ENCODE data around the gene PASD1. TPM values are rescaled to one million over a fixed set of nuclear protein-coding genes. Genes with fewer than 3 reads are reported as not detected.
"Not testable (repeated sequence)": the region's sequence is repeated elsewhere in the genome, so short reads cannot be mapped to it uniquely, and the experiment has no call there.

The PASD1 gene, protein sequence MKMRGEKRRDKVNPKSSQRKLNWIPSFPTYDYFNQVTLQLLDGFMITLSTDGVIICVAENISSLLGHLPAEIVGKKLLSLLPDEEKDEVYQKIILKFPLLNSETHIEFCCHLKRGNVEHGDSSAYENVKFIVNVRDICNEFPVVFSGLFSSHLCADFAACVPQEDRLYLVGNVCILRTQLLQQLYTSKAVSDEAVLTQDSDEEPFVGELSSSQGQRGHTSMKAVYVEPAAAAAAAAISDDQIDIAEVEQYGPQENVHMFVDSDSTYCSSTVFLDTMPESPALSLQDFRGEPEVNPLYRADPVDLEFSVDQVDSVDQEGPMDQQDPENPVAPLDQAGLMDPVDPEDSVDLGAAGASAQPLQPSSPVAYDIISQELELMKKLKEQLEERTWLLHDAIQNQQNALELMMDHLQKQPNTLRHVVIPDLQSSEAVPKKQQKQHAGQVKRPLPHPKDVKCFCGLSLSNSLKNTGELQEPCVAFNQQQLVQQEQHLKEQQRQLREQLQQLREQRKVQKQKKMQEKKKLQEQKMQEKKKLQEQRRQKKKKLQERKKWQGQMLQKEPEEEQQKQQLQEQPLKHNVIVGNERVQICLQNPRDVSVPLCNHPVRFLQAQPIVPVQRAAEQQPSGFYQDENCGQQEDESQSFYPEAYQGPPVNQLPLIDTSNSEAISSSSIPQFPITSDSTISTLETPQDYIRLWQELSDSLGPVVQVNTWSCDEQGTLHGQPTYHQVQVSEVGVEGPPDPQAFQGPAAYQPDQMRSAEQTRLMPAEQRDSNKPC
- not detected for total RNA-seq

DNA sequence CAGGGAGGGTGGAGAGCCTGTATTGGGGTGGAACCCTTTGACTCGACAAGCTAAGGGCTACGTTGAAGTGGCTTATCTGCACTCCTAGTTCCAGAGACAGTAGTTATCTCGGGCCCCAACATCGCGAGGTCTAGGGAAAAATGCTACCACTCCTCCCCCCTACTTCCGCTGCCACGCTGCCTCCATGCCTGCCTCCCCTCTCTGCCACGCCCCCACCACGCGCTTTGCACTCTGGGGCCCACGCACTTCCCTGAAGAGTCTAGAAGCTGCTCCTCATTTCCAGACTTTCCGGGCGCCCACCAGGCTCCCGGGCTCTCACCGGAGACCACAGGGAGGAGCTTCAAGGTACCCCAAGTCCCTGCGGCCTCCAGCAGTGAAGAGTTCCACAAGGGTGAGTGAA is at the start of gene PASD1:
TSS of gene PASD1 (plus strand) at position 227 of the 400 bp plus-strand sequence. CDS start 37,879 bp downstream, outside the sequence.
- no peak for DNase-seq

DNA sequence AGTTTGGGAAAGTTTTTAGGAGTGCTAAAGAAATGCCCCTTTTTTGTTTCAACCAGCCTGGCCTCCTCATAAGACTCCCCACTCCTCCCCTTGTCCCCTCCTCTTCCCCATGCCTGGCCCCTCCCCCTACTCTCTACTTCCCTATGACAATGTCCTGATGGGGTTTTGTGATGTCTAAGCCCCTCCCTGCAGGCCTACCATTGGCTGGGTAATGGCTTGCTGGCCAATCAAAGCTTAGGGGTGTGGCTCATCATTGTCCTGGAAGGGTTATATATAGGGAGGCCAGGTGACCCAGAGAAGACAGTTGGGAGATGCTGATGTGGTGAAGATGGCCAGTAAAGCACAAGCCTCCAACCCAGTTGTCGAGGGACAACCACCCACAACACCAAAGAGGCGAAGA is 48.2 kb upstream of the PASD1 start:
- no peak for DNase-seq

DNA sequence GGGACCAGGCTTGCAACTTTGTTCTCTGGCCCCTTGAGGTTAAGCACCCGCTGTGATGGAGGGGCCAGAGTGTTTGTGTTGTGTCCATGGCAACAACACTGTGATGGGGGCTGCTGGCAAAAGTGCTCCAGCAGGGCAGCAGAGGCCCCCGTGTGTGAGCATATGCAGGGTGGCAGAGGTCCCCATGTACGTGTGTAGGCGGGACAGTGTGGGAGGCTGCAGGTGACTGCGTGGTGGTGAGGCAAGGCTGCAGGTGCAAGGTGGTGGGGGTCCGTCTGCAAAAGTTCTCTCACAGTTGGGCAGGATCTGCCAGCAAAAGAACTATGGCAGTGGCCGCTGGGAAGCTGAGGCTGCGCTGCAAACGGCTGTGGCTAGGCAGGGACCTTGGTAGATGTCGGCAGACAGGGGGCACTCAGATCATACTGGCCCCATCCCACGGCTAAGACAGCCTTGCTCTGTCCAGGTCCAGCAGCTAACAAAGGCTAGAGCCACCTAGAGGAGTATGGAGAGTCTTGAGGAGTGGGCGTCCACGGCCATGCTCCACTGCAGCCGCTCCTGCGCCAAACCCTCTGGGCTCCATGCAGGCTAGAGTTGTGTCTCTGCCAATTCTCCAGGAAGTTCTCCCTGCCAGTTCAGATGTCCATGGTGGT is 46.8 kb upstream of the PASD1 start:
- no peak for DNase-seq

DNA sequence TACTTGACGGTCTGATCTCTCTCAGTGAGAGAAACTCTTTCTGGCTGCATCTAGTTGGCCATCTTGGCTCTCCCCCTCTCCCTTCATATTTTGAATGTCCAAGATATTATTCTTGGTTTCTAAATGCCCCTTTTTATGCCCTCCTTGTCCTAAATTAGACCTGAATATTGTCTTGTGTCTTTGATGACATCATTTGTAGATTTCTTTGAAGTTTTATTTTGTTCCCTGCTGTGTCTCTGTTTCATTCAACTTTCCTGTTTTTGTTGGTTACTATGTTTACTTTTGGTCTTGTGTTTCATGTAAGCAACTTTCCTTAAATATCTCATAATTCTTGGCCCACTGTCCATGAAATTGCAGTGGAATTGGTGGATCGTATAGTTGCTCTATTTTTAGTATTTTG is 46.1 kb upstream of the PASD1 start:
- DNase-seq, result no peak

DNA sequence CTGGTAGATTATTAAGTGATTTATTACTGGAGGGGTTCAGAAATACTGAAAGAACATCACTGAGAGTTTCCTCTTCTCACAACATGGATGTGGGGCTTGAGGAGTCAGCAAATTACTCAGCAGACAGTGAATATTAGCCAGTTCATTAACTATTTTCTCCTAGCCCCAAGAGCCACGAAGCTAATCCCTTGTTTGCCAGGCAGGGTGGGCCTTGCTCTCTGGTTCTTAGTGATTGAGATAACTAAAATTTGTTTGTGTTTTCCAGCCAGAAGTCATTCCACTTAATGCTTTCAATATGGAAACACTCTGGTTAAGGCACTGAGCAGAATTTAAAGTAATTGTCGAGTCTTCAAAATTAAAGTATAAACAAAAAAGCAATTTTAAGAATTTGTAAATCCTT is 40.1 kb upstream of the PASD1 start:
- DNase-seq, result no peak

DNA sequence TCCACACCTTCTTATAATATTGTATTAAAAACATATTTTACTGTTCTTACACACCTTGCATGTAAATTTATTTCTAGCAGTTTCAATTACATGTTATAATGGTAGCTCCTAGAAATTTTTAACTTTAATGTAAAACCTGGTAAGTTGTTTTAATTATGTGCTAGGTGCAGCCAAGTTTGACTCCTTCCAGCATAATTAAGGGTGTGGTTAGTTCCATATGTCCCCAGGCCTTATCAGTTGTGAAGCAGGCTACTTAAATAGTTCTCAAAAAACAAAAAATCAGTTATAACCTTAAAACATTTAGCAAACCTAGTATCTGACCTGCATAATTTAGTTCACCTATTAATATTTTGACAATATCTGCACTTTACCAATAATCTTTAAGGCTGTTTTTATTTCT is 26.9 kb upstream of the PASD1 start:
- DNase-seq, result no peak

DNA sequence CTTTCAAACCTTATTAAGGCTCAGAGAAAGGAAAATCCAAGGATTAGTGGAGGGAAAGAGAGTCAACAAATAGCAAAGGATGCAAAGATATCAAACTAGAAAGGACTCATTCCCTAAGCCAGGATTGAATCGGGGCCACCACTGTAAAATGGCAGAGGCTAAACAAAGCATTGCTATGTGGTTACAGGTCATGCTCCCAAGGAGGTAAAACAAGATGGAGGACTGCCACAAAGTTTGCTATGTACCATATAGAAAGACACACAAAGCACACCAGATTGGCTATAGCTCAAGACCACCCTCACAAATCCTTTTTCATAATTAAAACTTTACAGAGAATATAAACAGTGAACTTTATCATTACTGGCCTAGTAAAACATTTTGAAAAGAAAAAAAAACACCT is 25.9 kb upstream of the PASD1 start:
- no peak for DNase-seq

DNA sequence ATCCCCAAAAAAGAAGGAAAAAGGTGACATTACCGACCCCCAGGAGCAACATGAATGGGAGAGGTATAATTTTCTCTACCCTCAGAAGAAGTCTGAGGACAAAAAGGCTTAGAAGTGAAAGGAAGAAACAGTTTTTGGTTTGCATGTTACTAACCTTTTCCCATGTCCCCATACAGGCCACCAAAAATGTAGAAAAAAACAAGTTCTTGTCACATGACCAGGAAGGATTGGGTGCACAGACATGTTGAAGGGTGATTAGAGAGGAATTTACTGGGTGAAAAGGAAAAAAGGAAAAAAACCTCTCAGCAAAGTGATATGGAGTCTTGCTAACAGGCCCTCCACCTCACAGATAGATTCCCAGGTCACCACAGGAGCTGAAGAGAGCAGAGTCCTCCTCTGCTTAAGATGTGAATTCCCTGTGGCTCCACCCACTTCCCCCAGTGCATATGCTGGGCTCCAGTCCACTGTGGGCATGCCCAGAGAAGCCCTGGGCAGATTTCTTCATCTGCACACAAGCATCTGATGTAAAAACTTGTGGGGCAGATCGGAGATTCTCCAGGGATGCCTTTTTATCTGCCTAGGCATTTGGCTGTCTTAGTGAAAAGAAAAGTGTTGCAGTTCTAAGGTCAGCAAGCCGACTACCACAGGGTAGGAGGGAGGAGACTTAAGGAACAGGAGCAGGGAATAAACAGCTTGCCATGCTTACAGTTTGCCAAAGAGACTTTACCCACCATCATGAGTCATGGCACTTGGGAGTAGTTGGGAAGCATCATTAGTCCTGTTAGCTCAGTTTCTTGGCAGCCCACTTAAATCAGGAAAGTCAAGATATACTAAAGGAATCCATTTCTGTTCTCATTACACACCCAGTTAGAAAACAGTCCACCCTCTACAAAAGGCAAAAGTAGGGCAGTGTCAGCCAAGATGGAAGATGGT is 25.0 kb upstream of the PASD1 start:
- no peak for DNase-seq

DNA sequence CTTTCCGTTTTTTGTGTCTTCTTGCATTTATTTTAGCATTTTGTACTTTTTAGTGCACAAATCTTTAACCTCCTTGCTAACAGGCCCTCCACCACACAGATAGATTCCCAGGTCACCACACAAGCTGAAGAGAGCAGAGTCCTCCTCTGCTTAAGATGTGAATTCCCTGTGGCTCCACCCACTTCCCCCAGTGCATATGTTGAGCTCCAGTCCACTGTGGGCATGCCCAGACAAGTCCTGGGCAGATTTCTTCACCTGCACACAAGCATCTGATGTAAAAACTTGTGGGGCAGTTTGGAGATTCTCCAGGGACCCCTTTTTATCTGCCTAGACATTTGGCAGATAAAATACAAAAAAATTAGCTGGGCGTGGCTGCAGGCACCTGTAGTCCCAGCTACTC is 19.8 kb upstream of the PASD1 start:
- no peak for DNase-seq

DNA sequence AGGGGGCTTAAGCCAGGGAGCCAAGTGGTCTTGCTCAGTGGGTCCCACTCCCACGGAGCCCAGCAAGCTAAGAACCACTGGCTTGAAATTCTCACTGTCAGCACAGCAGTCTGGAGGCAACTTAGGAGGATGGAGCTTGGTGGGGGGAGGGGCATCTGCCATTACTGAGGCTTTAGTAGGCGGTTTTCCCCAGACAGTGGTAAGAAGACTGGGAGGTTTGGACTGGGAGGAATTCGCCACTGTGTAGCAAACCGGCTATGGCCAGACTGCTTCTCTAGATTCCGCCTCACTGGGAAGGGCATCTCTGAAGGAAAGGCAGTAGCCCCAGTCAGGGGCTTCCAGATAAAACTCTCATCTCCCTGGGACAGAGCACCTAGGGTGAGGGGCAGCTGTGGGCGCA is 17.2 kb upstream of the PASD1 start:
- not testable (repeated sequence) for DNase-seq

DNA sequence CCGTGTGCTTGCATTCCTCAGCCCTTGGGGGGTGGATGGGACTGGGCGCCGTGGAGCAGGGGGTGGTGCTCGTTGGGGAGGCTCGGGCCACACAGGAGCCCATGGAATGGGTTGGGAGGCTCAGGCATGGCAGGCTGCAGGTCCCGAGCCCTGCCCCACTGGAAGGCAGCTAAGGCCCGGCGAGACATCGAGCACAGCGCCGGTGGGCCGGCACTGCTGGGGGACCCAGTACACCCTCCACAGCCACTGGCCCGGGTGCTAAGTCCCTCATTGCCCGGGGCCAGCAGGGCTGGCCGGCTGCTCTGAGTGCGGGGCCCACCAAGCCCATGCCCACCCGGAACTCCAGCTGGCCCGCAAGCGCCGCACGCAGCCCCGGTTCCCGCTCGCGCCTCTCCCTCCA is 12.3 kb upstream of the PASD1 start:
- not testable (repeated sequence) for DNase-seq

DNA sequence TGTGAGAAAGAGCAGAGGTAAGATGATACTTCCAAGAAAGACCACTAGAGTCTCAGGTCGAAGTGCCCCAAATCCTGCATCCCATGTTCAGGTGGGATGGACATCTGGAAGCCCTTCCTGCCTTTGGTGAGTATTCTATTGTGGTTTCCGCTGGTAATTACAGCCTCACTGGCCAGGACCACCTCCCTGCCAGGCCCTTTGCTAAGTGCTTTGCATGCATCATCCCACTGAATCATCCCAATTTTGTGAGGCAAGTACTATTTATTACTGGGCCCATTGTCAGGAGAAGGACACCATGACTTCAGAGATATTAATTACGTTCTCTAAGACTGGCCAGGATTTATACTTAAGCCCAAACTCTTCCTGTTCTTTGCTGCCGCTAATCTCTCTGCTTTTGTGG is 10.7 kb upstream of the PASD1 start:
- DNase-seq, result no peak

DNA sequence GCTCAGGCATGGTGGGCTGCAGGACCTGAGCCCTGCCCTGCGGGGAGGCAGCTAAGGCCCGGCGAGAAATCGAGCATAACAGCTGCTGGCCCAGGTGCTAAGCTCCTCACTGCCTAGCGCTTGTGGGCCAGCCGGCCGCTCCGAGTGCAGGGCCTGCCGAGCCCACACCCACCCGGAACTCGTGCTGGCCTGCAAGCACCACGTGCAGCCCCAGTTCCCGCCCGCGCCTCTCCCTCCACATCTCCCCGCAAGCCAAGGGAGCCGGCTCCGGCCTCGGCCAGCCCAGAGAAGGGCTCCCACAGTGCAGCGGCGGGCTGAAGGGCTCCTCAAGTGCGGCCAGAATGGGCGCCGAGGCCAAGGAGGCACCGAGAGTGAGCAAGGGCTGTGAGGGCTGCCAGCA is 8.2 kb upstream of the PASD1 start:
- not testable (repeated sequence) for DNase-seq

DNA sequence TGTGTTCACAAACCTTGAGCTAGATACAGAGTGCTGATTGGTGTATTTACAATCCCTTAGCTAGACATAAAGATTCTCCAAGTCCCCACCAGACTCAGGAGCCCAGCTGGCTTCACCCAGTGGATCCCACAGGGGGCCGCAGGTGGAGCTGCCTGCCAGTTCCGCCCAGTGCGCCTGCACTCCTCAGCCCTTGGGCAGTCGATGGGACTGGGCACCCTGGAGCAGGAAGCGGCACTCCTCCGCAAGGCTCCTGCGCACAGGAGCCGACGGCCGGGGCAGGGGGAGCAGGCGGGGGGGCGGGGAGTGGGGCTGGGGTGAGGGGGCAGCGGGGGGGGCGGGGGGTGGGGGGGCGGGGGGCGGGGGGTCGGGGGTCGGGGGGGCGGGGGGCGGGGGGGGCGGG is 990 bp upstream of the PASD1 start:
- not testable (repeated sequence) for DNase-seq

DNA sequence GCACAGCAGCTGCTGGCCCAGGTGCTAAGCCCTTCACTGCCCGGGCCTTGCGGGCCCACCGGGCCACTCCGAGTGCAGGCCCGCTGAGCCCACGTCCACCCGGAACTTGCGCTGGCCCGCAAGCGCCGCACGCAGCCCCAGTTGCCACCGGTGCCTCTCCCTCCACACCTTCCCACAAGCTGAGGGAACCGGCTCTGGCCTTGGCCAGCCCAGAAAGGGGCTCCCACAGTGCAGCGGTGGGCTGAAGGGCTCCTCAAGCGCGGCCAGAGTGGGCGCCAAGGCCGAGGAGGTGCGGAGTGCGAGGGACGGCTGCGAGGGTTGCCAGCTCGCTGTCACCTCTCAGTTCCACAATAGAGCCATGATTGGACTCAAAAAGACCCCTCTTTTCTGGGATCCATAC is 472 bp upstream of the PASD1 start:
- DNase-seq, result not testable (repeated sequence)

DNA sequence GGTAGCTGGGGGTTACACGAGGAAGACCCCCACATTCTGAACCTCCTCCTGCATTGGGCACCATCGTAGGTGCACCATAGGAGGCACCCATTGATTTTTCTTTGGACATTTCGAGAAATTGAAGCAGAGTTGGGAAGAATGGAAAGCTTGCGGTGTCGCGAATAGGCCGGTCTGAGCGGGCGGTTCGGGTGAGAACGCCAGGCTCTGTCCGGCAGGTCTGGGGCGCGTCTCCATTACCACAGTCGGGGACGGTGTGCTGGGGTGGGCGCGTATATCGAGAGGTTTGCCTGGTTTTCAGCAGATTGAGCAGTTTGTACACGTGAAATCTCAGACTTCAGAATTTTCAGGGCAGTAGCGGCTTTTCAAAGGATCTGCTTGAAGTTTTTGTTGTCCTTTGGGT is 560 bp downstream of the PASD1 start:
- DNase-seq, result no peak

DNA sequence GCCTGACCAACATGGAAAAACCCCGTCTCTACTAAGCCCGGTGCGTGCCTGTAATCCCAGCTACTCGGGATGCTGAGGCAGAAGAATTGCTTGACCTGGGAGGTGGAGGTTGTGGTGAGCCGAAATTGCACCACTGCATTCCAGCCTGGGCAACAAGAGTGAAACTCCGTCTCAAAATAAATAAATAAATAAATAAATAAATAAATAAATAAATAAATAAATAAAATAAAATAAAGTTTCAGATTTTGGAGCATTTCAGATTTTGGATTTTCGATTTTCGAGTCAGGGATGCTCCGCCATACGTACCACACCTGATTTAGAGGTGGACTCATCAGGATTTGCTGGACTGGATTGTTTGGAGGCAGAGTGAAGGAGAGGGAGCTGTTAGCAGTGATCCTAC is 3.4 kb downstream of the PASD1 start:
- not testable (repeated sequence) for DNase-seq

DNA sequence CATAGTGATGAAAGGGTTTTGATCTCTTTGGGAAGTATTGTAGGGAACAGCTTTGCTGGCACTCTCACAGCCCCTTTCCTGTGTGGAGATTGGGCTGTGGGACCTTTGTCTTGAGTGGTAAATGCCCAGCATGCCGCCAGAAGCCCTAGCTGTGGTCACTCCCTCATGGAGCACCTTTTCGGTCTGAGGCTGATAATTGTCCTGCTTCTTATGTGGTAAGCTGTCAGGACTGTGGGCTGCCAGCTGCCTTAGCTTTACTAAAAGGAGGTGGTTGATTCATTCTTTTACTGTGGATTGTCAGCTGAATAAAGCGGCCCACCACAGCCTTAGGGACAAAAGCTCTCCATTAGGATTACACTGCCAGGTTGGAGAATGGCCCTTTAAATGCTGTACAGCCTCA is 7.1 kb downstream of the PASD1 start:
- DNase-seq, result no peak

DNA sequence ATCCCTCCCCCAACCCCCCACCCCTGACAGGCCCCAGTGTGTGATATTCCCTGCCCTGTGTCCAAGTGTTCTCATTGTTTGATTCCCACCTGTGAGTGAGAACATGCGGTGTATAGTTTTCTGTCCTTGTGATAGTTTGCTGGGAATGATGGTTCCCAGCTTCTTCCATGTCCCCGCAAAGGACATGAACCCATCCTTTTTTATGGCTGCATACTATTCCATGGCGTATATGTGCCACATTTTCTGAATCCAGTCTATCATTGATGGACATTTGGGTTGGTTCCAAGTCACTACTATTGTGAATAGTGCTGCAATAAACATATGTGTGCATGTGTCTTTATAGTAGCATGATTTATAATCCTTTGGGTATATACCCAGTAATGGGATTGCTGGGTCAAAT is 29.9 kb downstream of the PASD1 start:
- DNase-seq, result not testable (repeated sequence)

DNA sequence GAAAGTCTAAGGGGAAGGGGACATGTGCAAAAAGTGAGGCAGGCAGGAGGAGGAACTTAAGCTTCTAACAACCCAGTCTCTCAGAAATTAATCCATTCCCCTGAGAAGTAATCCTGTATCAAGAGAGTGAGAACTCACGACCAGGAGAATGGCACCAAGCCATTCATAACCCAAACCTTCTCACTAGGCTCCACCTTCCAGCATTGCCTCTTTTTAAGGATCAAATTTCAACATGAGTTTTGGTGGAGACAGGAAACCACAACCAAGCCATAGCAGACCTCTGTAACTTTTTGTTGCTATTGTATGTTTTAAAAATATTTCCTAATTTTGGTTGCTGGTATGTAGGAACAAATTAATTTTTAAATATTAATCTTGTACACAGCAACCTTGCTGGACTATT is 32.8 kb downstream of the PASD1 start:
- DNase-seq, result no peak

DNA sequence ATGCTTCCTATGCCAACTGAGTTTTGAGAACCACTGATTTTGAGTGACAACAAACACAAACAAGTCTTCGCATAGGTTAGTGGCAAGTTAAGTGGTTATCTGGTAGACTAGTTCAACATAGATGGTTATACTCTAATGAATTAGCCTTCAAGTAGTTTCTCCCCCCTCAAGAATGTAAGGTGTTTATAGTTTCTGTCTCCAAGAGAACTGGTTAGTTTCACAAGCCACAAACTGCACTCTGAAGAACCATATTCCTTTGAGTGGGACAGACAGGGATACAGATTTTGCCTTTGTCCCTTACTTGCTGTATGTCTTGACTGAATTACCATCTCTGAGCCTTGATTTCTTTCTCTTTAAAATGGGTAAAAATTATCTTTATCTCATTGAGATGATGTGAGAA is 41.5 kb downstream of the PASD1 start:
- no peak for DNase-seq

DNA sequence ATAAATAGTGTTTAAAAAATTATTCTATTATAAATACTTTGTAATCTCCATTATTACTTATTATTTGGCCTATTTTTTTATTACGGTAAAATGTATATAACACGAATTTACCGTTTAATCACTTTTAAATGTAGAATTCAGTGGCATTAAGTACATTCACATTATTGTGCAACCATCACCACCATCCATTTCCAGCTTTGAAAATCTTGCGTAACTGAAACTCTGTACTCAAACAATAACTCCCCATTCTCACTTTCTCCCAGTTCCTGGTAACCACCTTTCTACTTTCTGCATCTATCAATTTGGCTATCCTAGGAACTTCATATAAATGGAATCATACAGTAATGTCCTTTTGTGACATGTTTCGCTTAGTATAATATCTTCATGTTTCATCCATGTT is 45.7 kb downstream of the PASD1 start:
- DNase-seq, result no peak

DNA sequence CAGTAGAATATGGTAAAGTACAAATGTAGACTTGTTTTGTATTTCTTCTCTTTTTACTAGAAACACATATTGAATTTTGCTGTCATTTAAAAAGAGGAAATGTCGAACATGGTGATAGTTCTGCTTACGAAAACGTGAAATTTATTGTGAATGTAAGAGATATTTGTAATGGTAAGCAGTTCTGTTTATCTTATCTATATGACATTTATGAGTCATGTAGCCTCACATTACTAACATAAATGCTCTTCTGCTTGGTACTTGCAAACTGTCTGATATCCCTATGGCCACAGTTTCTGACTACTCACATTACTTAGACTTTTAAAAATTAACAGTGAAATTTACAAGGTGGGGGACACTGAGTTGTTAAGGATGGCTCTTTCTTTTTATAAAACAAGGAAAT is 57.9 kb downstream of the PASD1 start:
- no peak for DNase-seq

All from effector CD4-positive, alpha-beta T cell (primary cell).